Tibial nerve (tissue), 3 donors: ENCODE results near the gene SLC9C1.

Source experiments
- POLR2A ChIP-seq, 2 donors: fragments of 450-650 bp; IDR thresholded peaks; one replicate each; pipeline ENCODE4 v1.6.1; 2017; ENCODE audit warnings: antibody characterized with exemption in 2 of 2, mild to moderate bottlenecking in 2 of 2, moderate library complexity in 2 of 2
- TF ChIP-seq, protein P1 (sequence below), 5 experiments: fragments of 200-600 bp in 3 of 5; fragments of 450-650 bp in 2 of 5; sonication (generic) in 3 of 5; IDR thresholded peaks; one replicate each; pipeline ENCODE4 v1.5.1; 2016 to 2019; ENCODE audit warnings: antibody characterized with exemption in 5 of 5, mild to moderate bottlenecking in 3 of 5, moderate library complexity in 2 of 5

DNA sequence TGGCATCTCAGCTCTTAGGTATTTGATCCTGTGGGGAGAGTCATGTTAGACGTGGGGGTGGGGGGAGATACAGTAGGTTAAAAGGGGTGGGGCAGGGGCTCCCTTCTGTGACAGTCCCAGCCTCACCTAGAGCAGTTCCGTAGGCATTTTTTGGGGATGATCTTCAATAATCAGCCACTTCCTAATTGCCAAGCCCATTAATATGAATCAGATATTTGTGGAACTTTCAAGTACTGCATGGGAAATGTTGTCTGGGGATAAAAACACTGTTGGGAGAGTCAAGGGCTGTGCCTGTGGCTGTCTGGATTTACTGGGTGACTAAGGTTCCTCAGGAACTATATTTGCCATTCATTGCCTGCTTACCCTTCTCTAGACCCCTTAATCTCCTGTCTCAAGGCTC is 198.3 kb downstream of the SLC9C1 start:
- TF ChIP-seq, protein P1, sequence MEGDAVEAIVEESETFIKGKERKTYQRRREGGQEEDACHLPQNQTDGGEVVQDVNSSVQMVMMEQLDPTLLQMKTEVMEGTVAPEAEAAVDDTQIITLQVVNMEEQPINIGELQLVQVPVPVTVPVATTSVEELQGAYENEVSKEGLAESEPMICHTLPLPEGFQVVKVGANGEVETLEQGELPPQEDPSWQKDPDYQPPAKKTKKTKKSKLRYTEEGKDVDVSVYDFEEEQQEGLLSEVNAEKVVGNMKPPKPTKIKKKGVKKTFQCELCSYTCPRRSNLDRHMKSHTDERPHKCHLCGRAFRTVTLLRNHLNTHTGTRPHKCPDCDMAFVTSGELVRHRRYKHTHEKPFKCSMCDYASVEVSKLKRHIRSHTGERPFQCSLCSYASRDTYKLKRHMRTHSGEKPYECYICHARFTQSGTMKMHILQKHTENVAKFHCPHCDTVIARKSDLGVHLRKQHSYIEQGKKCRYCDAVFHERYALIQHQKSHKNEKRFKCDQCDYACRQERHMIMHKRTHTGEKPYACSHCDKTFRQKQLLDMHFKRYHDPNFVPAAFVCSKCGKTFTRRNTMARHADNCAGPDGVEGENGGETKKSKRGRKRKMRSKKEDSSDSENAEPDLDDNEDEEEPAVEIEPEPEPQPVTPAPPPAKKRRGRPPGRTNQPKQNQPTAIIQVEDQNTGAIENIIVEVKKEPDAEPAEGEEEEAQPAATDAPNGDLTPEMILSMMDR (IDR thresholded peaks at IDR 0.05): no peak
- no peak for TF ChIP-seq POLR2A (IDR thresholded peaks at IDR 0.05)
